BJ (cell line): Measurements from ENCODE around the gene CNGA2. TPM values are rescaled to one million over a fixed set of nuclear protein-coding genes. Genes with fewer than 3 reads are reported as not detected.

Source experiments
- CTCF ChIA-PET: fragments of 350-600 bp; formaldehyde crosslinking; extraction: SDS; loops from one replicate; lab custom pipeline; 2021; ENCODE audit warnings: antibody characterized with exemption, inconsistent platforms; lab: Yijun Ruan, JAX
- POLR2A ChIA-PET: fragments of 300-600 bp; sonication (Branson Sonifier 250); formaldehyde crosslinking; extraction: SDS; loops from one replicate; lab custom pipeline; 2021; ENCODE audit warnings: antibody characterized with exemption; lab: Charles Lee
- DNase-seq: peaks from one replicate; pipeline ENCODE4 v3.0.0-alpha.2; 2011; ENCODE audit warnings: low read depth
- H3K27me3 ChIP-seq: 2 replicates; pipeline ENCODE4 v1.6.0; 2011; ENCODE audit warnings: low read length; ENCODE audit not compliant: control insufficient read depth, insufficient read depth
- H3K36me3 ChIP-seq: 2 replicates; pipeline ENCODE4 v1.5.1; 2011; ENCODE audit warnings: low read length; ENCODE audit not compliant: control insufficient read depth, insufficient read depth
- H3K4me3 ChIP-seq: 2 replicates; pipeline ENCODE4 v1.5.1; 2011; ENCODE audit warnings: low read depth, mild to moderate bottlenecking, control low read depth, low read length
- polyA plus RNA-seq: library from polyadenylated mRNA; depleted of rRNA; stranded (reverse); fragments of >200 nt; gene quantifications from 2 replicates; pipeline ENCODE4 v1.2.3, GENCODE V29; 2011
- TF ChIP-seq, protein P1 (sequence below): IDR thresholded peaks from 2 replicates; pipeline ENCODE4 v1.5.1; 2011; ENCODE audit warnings: low read depth, mild to moderate bottlenecking, control low read depth, inconsistent platforms, low read length, moderate library complexity; ENCODE audit not compliant: insufficient read depth

CNGA2 gene
- polyA plus RNA-seq, 1 experiment: not detected

- no peaks in the 10 kb centered on the region for H3K27me3 ChIP-seq
- POLR2A ChIA-PET: no interaction called here
- CTCF ChIA-PET: interaction anchor here (1.5 kb wide), 1 partner anchor 13 kb away, joined by 3 read pairs; no protein-coding TSS in a partner anchor
- no peak for DNase-seq
- H3K4me3 ChIP-seq: no peak overlapping the region
- H3K36me3 ChIP-seq: no peaks in the 10 kb centered on the region
- TF ChIP-seq, protein P1, sequence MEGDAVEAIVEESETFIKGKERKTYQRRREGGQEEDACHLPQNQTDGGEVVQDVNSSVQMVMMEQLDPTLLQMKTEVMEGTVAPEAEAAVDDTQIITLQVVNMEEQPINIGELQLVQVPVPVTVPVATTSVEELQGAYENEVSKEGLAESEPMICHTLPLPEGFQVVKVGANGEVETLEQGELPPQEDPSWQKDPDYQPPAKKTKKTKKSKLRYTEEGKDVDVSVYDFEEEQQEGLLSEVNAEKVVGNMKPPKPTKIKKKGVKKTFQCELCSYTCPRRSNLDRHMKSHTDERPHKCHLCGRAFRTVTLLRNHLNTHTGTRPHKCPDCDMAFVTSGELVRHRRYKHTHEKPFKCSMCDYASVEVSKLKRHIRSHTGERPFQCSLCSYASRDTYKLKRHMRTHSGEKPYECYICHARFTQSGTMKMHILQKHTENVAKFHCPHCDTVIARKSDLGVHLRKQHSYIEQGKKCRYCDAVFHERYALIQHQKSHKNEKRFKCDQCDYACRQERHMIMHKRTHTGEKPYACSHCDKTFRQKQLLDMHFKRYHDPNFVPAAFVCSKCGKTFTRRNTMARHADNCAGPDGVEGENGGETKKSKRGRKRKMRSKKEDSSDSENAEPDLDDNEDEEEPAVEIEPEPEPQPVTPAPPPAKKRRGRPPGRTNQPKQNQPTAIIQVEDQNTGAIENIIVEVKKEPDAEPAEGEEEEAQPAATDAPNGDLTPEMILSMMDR: no peak
Measured at GRCh38 chrX:151737494-151737893, 2.9 kb downstream of the CNGA2 start.

DNA sequence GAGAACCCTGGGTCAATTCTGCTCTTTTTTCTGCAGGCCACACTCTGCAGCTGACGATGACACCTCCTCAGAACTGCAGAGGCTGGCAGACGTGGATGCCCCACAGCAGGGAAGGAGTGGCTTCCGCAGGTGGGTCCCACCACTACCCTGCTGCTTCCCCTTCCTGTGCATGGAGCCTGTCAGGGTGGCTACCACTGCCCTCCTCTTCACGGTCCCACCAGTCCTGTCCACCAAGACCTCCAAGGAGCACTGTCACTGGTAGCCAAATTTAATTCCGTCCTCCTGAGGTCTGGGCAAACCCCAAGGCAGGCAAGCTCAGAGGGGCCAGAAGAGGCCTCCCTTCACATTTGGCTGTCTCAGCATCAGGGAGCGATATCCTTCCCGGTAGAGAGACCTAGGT, 4.2 kb downstream of the CNGA2 start:
- no peak for DNase-seq
- POLR2A ChIA-PET: no interaction called here
- CTCF ChIA-PET: interaction anchor here (1.1 kb wide), 1 partner anchor 10 kb away, joined by 3 read pairs; no protein-coding TSS in a partner anchor
- no peaks in the 10 kb centered on the region for H3K36me3 ChIP-seq
- TF ChIP-seq, protein P1: no peak
- no peaks in the 10 kb centered on the region for H3K27me3 ChIP-seq
- H3K4me3 ChIP-seq: no peak overlapping the region

DNA sequence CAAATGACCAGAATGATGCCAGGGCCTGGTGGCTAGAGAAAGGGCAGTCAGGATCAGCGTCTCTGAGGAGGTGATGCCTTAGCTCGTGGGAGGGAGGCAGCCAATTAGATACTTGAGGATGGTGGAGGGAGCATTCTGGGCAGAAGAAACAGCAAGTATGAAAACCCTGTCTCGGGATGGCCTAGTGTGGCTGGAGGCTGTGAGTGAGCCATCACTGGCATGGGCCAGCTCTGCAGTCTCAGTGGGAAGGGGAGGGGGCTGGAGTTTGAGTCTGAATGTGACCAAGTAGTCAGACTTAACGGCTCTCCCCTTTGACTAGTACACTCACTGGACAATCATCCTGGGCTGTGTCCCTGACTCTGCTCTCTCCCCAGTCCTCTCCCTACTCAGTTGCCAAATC, 7.1 kb downstream of the CNGA2 start:
- CTCF ChIA-PET: no interaction called here
- POLR2A ChIA-PET: no interaction called here
- Histone ChIP-seq H3K4me3 (no peak overlapping the region), H3K27me3 (no peaks in the 10 kb centered on the region), H3K36me3 (no peaks in the 10 kb centered on the region)
- TF ChIP-seq, protein P1: no peak
- no peak for DNase-seq

DNA sequence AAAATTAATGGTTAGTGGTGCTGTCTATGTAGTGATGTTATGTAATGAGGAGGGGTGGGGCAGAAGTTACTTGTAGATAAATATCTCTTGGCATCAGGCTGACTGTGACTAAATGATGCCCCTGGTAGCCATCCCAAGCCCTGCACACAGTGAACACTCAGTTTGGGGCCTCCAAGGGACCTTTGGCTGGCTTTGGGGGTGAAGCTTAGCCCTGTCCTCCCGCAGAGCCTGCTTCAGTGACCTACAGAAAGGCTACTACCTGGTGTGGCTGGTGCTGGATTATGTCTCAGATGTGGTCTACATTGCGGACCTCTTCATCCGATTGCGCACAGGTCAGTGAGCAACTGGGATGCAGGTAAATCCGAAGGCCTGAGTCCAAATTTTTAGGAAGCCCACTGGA, 7.8 kb downstream of the CNGA2 start:
- TF ChIP-seq, protein P1: no peak
- H3K36me3 ChIP-seq: no peaks in the 10 kb centered on the region
- no peak overlapping the region for H3K4me3 ChIP-seq
- CTCF ChIA-PET: no interaction called here
- POLR2A ChIA-PET: no interaction called here
- no peak for DNase-seq
- H3K27me3 ChIP-seq: no peaks in the 10 kb centered on the region

DNA sequence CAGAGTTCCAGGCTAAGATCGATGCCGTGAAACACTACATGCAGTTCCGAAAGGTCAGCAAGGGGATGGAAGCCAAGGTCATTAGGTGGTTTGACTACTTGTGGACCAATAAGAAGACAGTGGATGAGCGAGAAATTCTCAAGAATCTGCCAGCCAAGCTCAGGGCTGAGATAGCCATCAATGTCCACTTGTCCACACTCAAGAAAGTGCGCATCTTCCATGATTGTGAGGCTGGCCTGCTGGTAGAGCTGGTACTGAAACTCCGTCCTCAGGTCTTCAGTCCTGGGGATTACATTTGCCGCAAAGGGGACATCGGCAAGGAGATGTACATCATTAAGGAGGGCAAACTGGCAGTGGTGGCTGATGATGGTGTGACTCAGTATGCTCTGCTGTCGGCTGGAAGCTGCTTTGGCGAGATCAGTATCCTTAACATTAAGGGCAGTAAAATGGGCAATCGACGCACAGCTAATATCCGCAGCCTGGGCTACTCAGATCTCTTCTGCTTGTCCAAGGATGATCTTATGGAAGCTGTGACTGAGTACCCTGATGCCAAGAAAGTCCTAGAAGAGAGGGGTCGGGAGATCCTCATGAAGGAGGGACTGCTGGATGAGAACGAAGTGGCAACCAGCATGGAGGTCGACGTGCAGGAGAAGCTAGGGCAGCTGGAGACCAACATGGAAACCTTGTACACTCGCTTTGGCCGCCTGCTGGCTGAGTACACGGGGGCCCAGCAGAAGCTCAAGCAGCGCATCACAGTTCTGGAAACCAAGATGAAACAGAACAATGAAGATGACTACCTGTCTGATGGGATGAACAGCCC, 9.3 kb downstream of the CNGA2 start:
- ChIA-PET CTCF (interaction anchor here (0.9 to 1.0 kb wide), 2 partner anchors 892 to 897 kb away, joined by 3 read pairs; no protein-coding TSS in a partner anchor), POLR2A (no interaction called here)
- Histone ChIP-seq H3K27me3 (no peaks in the 10 kb centered on the region), H3K36me3 (no peaks in the 10 kb centered on the region), H3K4me3 (no peak overlapping the region)
- TF ChIP-seq, protein P1: no peak
- DNase-seq: no peak
